Fibroblast of lung (primary cell): ENCODE data around the gene H1-8. TPM values are rescaled to one million over a fixed set of nuclear protein-coding genes. Genes with fewer than 3 reads are reported as not detected.

Experiments used
- DNase-seq, 2 donors: peaks; one replicate each; pipeline versions ENCODE4 v3.0.0 to v3.0.0-alpha.2; 2010; ENCODE audit warnings: low read depth in 2 of 2
- H2AFZ ChIP-seq: 2 replicates; pipeline ENCODE4 v1.5.1; 2012; ENCODE audit warnings: low read length, control low read depth, inconsistent platforms
- H3K27ac ChIP-seq: 2 replicates; pipeline ENCODE4 v1.5.1; 2011; ENCODE audit warnings: low read length, control low read depth; ENCODE audit not compliant: insufficient read depth
- H3K27me3 ChIP-seq: 2 replicates; pipeline ENCODE4 v1.5.1; 2011; ENCODE audit warnings: mild to moderate bottlenecking, low read length; ENCODE audit not compliant: control insufficient read depth, insufficient read depth
- H3K36me3 ChIP-seq: 2 replicates; pipeline ENCODE4 v1.5.1; 2011; ENCODE audit warnings: low read length; ENCODE audit not compliant: control insufficient read depth, insufficient read depth
- H3K4me1 ChIP-seq: 2 replicates; pipeline ENCODE4 v1.5.1; 2011; ENCODE audit warnings: low read length; ENCODE audit not compliant: control insufficient read depth, insufficient read depth; ENCODE audit errors: extremely low read depth
- H3K4me2 ChIP-seq: 2 replicates; pipeline ENCODE4 v1.5.1; 2011; ENCODE audit warnings: low read length, control low read depth; ENCODE audit not compliant: insufficient read depth; ENCODE audit errors: extremely low read depth
- H3K4me3 ChIP-seq, 4 experiments: fragments of 200-600 bp in 1 of 4; sonication (generic) in 1 of 4; replicated peaks in 1 of 4; 2 replicates each; pipeline ENCODE4 v1.5.1; 2011 to 2016; ENCODE audit warnings: low read length in 4 of 4, low read depth in 3 of 4, mild to moderate bottlenecking in 3 of 4, control low read depth in 2 of 4, inconsistent platforms in 1 of 4, mixed read lengths in 1 of 4; ENCODE audit not compliant: insufficient read depth in 1 of 4; ENCODE audit errors: control extremely low read depth in 1 of 4
- H3K79me2 ChIP-seq: 2 replicates; pipeline ENCODE4 v1.5.1; 2012; ENCODE audit warnings: mild to moderate bottlenecking, low read length, inconsistent platforms; ENCODE audit not compliant: control insufficient read depth, insufficient read depth
- H3K9ac ChIP-seq: 2 replicates; pipeline ENCODE4 v1.5.1; 2011; ENCODE audit warnings: mild to moderate bottlenecking, low read length, control low read depth; ENCODE audit not compliant: insufficient read depth
- H3K9me3 ChIP-seq: 2 replicates; pipeline ENCODE4 v1.5.1; 2012; ENCODE audit warnings: low read depth, low read length; ENCODE audit not compliant: control insufficient read depth, insufficient read depth
- H4K20me1 ChIP-seq: 2 replicates; pipeline ENCODE4 v1.5.1; 2011; ENCODE audit warnings: low read length; ENCODE audit not compliant: control insufficient read depth, insufficient read depth; ENCODE audit errors: extremely low read depth
- CTCF ChIP-seq, 2 donors: IDR thresholded peaks in 1 of 2; conservative IDR thresholded peaks in 1 of 2; 1 replicate in 1 of 2; 2 replicates in 1 of 2; pipeline ENCODE4 v1.5.1; 2011 to 2012; ENCODE audit warnings: low read length in 2 of 2, control low read depth in 1 of 2, inconsistent platforms in 1 of 2, low read depth in 1 of 2, mild to moderate bottlenecking in 1 of 2
- EZH2 ChIP-seq: IDR thresholded peaks from 2 replicates; pipeline ENCODE4 v1.5.1; 2012; ENCODE audit warnings: low read length, control low read depth, mild to moderate bottlenecking; ENCODE audit errors: missing control alignments
- polyA plus RNA-seq, 2 donors: library from polyadenylated mRNA; depleted of rRNA in 1 of 2; stranded (reverse) in 1 of 2; unstranded in 1 of 2; fragments of >200 nt; gene quantifications; 2 replicates each; pipeline ENCODE4 v1.2.1, GENCODE V29; 2011 to 2012; ENCODE audit warnings: missing spikeins in 1 of 2
- total RNA-seq: library from RNA; depleted of rRNA; stranded (reverse); fragments of >200 nt; gene quantifications from 2 replicates; pipeline ENCODE4 v1.2.1, GENCODE V29; 2014

The H1-8 gene
- total and polyA plus RNA-seq, 2 donors (not counting 1 experiment from before 2014, with no cell fraction given), result not detected

- Histone ChIP-seq H2AFZ (no peak overlapping the region), H3K9ac (no peak overlapping the region), H3K4me3 (no peak overlapping the region), H3K4me1 (no peaks in the 10 kb centered on the region), H3K36me3 (peaks cover 32% of the 10 kb centered on the region), H3K27me3 (no peaks in the 10 kb centered on the region), H3K4me2 (no peak overlapping the region), H3K79me2 (no peaks in the 10 kb centered on the region), H3K9me3 (no peaks in the 10 kb centered on the region), H3K27ac (no peak overlapping the region), H4K20me1 (no peaks in the 10 kb centered on the region)
- DNase-seq, result no peak
- TF ChIP-seq CTCF (conservative IDR thresholded peaks at IDR 0.05 in 1 of 2, IDR thresholded peaks at IDR 0.05 in 1 of 2; ENCODE audit: low read depth in 1 of 2, low read length in 2 of 2) (no peak), EZH2 (no peak)
These were observed 29.6 kb downstream of the H1-8 start for GRCh38 chr3:129572603-129573002.

DNA sequence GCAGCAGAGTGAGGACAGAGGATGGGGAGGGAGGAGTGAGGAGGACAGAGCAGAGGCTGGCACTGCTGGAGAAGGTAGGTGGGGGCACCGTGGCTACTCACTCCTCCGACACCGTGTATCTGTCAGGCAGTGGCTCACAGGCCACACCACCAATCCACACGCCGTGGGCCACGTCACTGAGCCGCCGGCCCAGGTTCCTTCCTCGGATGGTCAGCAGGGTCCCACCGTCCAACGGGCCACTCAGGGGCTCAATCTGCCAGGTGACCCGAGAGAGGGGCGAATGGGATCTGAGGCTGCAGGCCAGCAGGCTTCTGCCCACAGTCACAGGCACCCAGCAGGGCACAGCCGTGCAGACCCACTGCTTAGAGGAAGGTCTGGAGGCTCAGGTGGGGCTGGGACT, 30.5 kb downstream of the H1-8 start:
- H3K27me3 ChIP-seq, result no peaks in the 10 kb centered on the region
- no peaks in the 10 kb centered on the region for H3K9me3 ChIP-seq
- no peak overlapping the region for H3K4me2 ChIP-seq
- no peaks in the 10 kb centered on the region for H4K20me1 ChIP-seq
- H3K4me1 ChIP-seq, result peaks cover 2% of the 10 kb centered on the region
- H3K4me3 ChIP-seq, result no peak overlapping the region
- H2AFZ ChIP-seq, result no peak overlapping the region
- no peaks in the 10 kb centered on the region for H3K79me2 ChIP-seq
- no peak overlapping the region for H3K9ac ChIP-seq
- TF ChIP-seq CTCF (conservative IDR thresholded peaks at IDR 0.05 in 1 of 2, IDR thresholded peaks at IDR 0.05 in 1 of 2; ENCODE audit: low read depth in 1 of 2, low read length in 2 of 2) (no peak), EZH2 (no peak)
- DNase-seq, result no peak
- H3K27ac ChIP-seq, result no peak overlapping the region
- H3K36me3 ChIP-seq, result peaks cover 37% of the 10 kb centered on the region

DNA sequence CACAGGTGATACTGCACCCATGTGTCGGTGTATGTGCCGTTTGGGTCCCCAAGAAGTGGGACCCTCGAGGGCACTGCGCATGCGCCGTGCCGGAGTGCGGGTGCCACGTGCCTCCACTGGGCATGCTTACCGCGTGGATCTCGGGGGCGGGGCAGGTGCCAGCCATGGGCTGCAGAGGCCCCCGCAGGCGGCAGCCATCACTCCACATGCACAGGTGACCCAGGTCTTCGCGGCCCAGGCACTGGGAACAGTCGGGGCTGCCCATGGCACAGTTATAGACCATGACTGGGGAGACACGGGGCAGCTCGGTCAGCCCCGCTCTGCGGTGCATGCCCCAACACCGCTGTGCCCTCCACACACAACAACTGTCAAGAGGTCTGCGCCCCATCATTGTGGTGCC, 31.2 kb downstream of the H1-8 start:
- no peak overlapping the region for H3K27ac ChIP-seq
- no peak overlapping the region for H3K9ac ChIP-seq
- no peaks in the 10 kb centered on the region for H3K27me3 ChIP-seq
- H3K4me3 ChIP-seq, result no peak overlapping the region
- no peaks in the 10 kb centered on the region for H3K79me2 ChIP-seq
- no peak overlapping the region for H2AFZ ChIP-seq
- H3K36me3 ChIP-seq, result peaks cover 37% of the 10 kb centered on the region
- no peak overlapping the region for H3K4me2 ChIP-seq
- H3K9me3 ChIP-seq, result no peaks in the 10 kb centered on the region
- no peaks in the 10 kb centered on the region for H4K20me1 ChIP-seq
- no peak for TF ChIP-seq EZH2
- TF ChIP-seq CTCF (conservative IDR thresholded peaks at IDR 0.05 in 1 of 2, IDR thresholded peaks at IDR 0.05 in 1 of 2; ENCODE audit: low read depth in 1 of 2, low read length in 2 of 2), result no peak
- DNase-seq, result no peak
- H3K4me1 ChIP-seq, result peaks cover 2% of the 10 kb centered on the region
